A549 treated with AZD9567 at 1 μM for 4 hours (cell line): ENCODE data around the gene SRGAP2C. TPM values are rescaled to one million over a fixed set of nuclear protein-coding genes. Genes with fewer than 3 reads are reported as not detected.

ENCODE experiments used
- total RNA-seq: library from RNA; stranded (reverse); fragments of 200-300 nt; extraction: Qiagen RNA extraction; gene quantifications from 5 replicates; pipeline ENCODE4 v1.2.3, GENCODE V29; 2022; ENCODE audit not compliant: insufficient read depth

Gene SRGAP2C
- 7.0 to 8.9 TPM (median 7.9 TPM) in 5 replicates for total RNA-seq

GRCh38 chr1:121184290-121185127 is at the start of gene SRGAP2C, which contains the start of gene FAM72B:
Gene SRGAP2C, plus strand, starts transcription at chr1:121184975. Its CDS starts 2,472 bp downstream, at chr1:121187447.
Gene FAM72B, minus strand, starts transcription at chr1:121184340. Its CDS starts 851 bp downstream, at chr1:121183489.

Other genes starting within 250 kb of the SRGAP2C start
- gene FAM72B, start 635 bp upstream of the SRGAP2C start, total RNA-seq, result 5.9 to 7.3 TPM (median 6.5 TPM) in 5 replicates